GM12878 (cell line): ENCODE data around the gene PERCC1. TPM values are rescaled to one million over a fixed set of nuclear protein-coding genes. Genes with fewer than 3 reads are reported as not detected.

Source experiments
- ATAC-seq: fragments of 200-7000 bp; cut with Tn5 transposase; 3 replicates; pipeline ENCODE4 v1.9.1; 2020; ENCODE audit warnings: mild to moderate bottlenecking, moderate library complexity
- BruUV-seq: library from RNA; stranded (reverse); fragments of 400-500 nt; replicated peaks from 2 replicates; lab custom pipeline; 2021; lab: Mats Ljungman, UMichigan
- CTCF ChIA-PET: fragments of 300-600 bp; sonication (Branson Sonifier 250); formaldehyde crosslinking; extraction: SDS; loops from one replicate; lab custom pipeline; 2021; ENCODE audit warnings: inconsistent platforms; lab: Yijun Ruan, JAX
- POLR2A ChIA-PET: fragments of 350-600 bp; formaldehyde crosslinking; extraction: SDS; loops from one replicate; lab custom pipeline; 2021; ENCODE audit warnings: inconsistent platforms; lab: Charles Lee
- RAD21 ChIA-PET: fragments of 300-600 bp; sonication (Branson Sonifier 250); formaldehyde crosslinking; loops from one replicate; lab custom pipeline; 2023; ENCODE audit warnings: antibody characterized with exemption; ENCODE audit not compliant: unreplicated experiment; lab: Charles Lee
- SMC1A ChIA-PET: fragments of 300-600 bp; sonication (Branson Sonifier 250); formaldehyde crosslinking; loops from one replicate; lab custom pipeline; 2023; ENCODE audit not compliant: unreplicated experiment, uncharacterized antibody; lab: Charles Lee
- DNase-seq: peaks from one replicate; pipeline ENCODE4 v3.0.0-alpha.2; 2011; ENCODE audit warnings: low read depth, low spot score
- FAIRE-seq: peaks from 3 replicates; lab custom pipeline; 2011; peaks lifted over from hg19 to GRCh38; lab: Jason Lieb, UNC
- H2AFZ ChIP-seq: 2 replicates; pipeline ENCODE4 v1.6.0; 2011; ENCODE audit warnings: low read depth, low read length, control low read depth; ENCODE audit not compliant: control insufficient read depth
- H3K27ac ChIP-seq: 2 replicates; pipeline ENCODE4 v1.5.1; 2011; ENCODE audit warnings: control low read depth; ENCODE audit not compliant: control insufficient read depth, insufficient read depth
- H3K27me3 ChIP-seq, 2 experiments: replicated peaks in 1 of 2; 2 replicates each; pipeline versions ENCODE4 v1.6.0 to v1.6.1; 2011; ENCODE audit warnings: low read length in 1 of 2; ENCODE audit not compliant: control insufficient read depth in 2 of 2, insufficient read depth in 2 of 2
- H3K36me3 ChIP-seq, 2 experiments: 2 replicates each; pipeline ENCODE4 v1.5.1; 2011; ENCODE audit warnings: low read length in 1 of 2; ENCODE audit not compliant: control insufficient read depth in 2 of 2, insufficient read depth in 2 of 2
- H3K4me1 ChIP-seq: 2 replicates; pipeline ENCODE4 v1.6.1; 2011; ENCODE audit warnings: mild to moderate bottlenecking, low read length, moderate library complexity, mixed read lengths; ENCODE audit not compliant: control insufficient read depth, insufficient read depth
- H3K4me2 ChIP-seq: 2 replicates; pipeline ENCODE4 v1.6.0; 2011; ENCODE audit warnings: control low read depth; ENCODE audit not compliant: control insufficient read depth, insufficient read depth
- H3K4me3 ChIP-seq: fragments of 200-600 bp; sonication (generic); 2 replicates; pipeline ENCODE4 v1.5.1; 2016
- H3K79me2 ChIP-seq: 2 replicates; pipeline ENCODE4 v1.6.0; 2011; ENCODE audit warnings: low read length; ENCODE audit not compliant: control insufficient read depth, insufficient read depth
- H3K9ac ChIP-seq: 2 replicates; pipeline ENCODE4 v1.8.0; 2011; ENCODE audit warnings: low read length, control low read depth, mixed read lengths; ENCODE audit not compliant: control insufficient read depth, insufficient read depth
- H3K9me3 ChIP-seq: replicated peaks from 3 replicates; pipeline ENCODE4 v1.5.1; 2011; ENCODE audit warnings: mild to moderate bottlenecking, low read length; ENCODE audit not compliant: control insufficient read depth, insufficient read depth
- H4K20me1 ChIP-seq: 2 replicates; pipeline ENCODE4 v1.6.0; 2011; ENCODE audit not compliant: control insufficient read depth, insufficient read depth
- BACH1 ChIP-seq: fragments of 450-650 bp; IDR thresholded peaks from 2 replicates; pipeline ENCODE4 v1.6.1; 2017; ENCODE audit warnings: mild to moderate bottlenecking, borderline replicate concordance
- CBX5 ChIP-seq: sonication (generic); IDR thresholded peaks from 2 replicates; pipeline ENCODE4 v1.6.1; 2016; ENCODE audit warnings: low read depth, moderate library complexity, mild to moderate bottlenecking, inconsistent platforms
- CHD1 ChIP-seq: IDR thresholded peaks from 2 replicates; pipeline ENCODE4 v1.6.1; 2012; ENCODE audit warnings: low read depth, low read length, improper control_type of control experiment
- CHD2 ChIP-seq: IDR thresholded peaks from 2 replicates; pipeline ENCODE4 v1.6.1; 2011; ENCODE audit warnings: low read depth, low read length, improper control_type of control experiment, borderline replicate concordance
- DPF2 ChIP-seq: fragments of 450-650 bp; IDR thresholded peaks from 2 replicates; pipeline ENCODE4 v1.6.1; 2017; ENCODE audit warnings: mild to moderate bottlenecking
- FOXK2 ChIP-seq: fragments of 450-650 bp; IDR thresholded peaks from 2 replicates; pipeline ENCODE4 v1.6.1; 2017; ENCODE audit warnings: mild to moderate bottlenecking, moderate library complexity
- NR2C1 ChIP-seq: fragments of 450-650 bp; IDR thresholded peaks from 2 replicates; pipeline ENCODE4 v1.6.1; 2017; ENCODE audit warnings: antibody characterized with exemption, mild to moderate bottlenecking, moderate library complexity
- NR2F1 ChIP-seq: fragments of 450-650 bp; conservative IDR thresholded peaks from 2 replicates; pipeline ENCODE4 v1.6.1; 2017; ENCODE audit warnings: mild to moderate bottlenecking
- POLR2A ChIP-seq: IDR thresholded peaks from 2 replicates; pipeline ENCODE4 v1.6.1; 2011; ENCODE audit warnings: low read depth, mild to moderate bottlenecking, low read length
- POLR2AphosphoS5 ChIP-seq: IDR thresholded peaks from 2 replicates; pipeline ENCODE4 v1.6.1; 2011; ENCODE audit warnings: mild to moderate bottlenecking, low read length, inconsistent platforms
- RAD21 ChIP-seq: IDR thresholded peaks from 2 replicates; pipeline ENCODE4 v1.6.1; 2011; ENCODE audit warnings: mild to moderate bottlenecking, low read depth, low read length, moderate library complexity; ENCODE audit not compliant: insufficient read depth
- SP1 ChIP-seq: IDR thresholded peaks from one replicate; pipeline ENCODE4 v1.6.1; 2011; ENCODE audit warnings: low read depth, low read length
- SREBF1 ChIP-seq: IDR thresholded peaks from 2 replicates; pipeline ENCODE4 v1.6.1; 2012; ENCODE audit warnings: mild to moderate bottlenecking, low read length
- TCF3 ChIP-seq: IDR thresholded peaks from 2 replicates; pipeline ENCODE4 v1.6.1; 2012; ENCODE audit warnings: low read depth, mild to moderate bottlenecking, low read length, borderline replicate concordance; ENCODE audit not compliant: insufficient read depth
- WGBS: methylation state at CpG from one replicate; pipeline ENCODE4 v1.1.6; 2016; ENCODE audit warnings: low lambda C conversion rate; ENCODE audit not compliant: insufficient replicate concordance, insufficient coverage; ENCODE audit errors: missing lambda C conversion rate; 5-methylcytosine and 5-hydroxymethylcytosine counted together
- in situ Hi-C: fragments of 300-500 bp; cut with MboI; formaldehyde crosslinking; loops from 9 replicates; pipeline ENCODE4 v1.14.3; 2018; ENCODE audit warnings: mixed read lengths
- intact Hi-C: fragments of 100-400 bp; cut with micrococcal nuclease; formaldehyde crosslinking; loops from one replicate; pipeline ENCODE4 v1.14.2; 2022; ENCODE audit not compliant: unreplicated experiment
- polyA plus RNA-seq, 11 experiments: library from polyadenylated mRNA; depleted of rRNA in 4 of 11; unstranded in 6 of 11; stranded (reverse) in 5 of 11; fragments of >200 nt; fragmentation: Nextera tagmentation in 4 of 11; fragmentation: Illumina TruSeq in 1 of 11; extraction: Ambion mirVana in 4 of 11; extraction: Trizol in 1 of 11; gene quantifications; 1 replicate in 1 of 11; 2 replicates in 10 of 11; pipeline versions ENCODE4 v1.2.1 to v1.2.3, GENCODE V29; 2011 to 2016; ENCODE audit warnings: inconsistent platforms in 2 of 11, missing spikeins in 2 of 11, low read depth in 1 of 11
- total RNA-seq, 4 experiments: library from RNA; depleted of rRNA in 3 of 4; stranded (reverse); fragments of >200 nt in 3 of 4; fragmentation: Illumina TruSeq in 1 of 4; extraction: Trizol in 1 of 4; gene quantifications; 2 replicates each; pipeline versions ENCODE4 v1.2.1 to v1.2.3, GENCODE V29; 2013 to 2021
- TF ChIP-seq, protein P1 (sequence below): fragments of 450-650 bp; IDR thresholded peaks from 2 replicates; pipeline ENCODE4 v1.6.1; 2017; ENCODE audit warnings: mild to moderate bottlenecking
- TF ChIP-seq, protein P2 (sequence below): IDR thresholded peaks from 2 replicates; pipeline ENCODE4 v1.6.1; 2011; ENCODE audit warnings: mild to moderate bottlenecking, low read depth, low read length, moderate library complexity; ENCODE audit not compliant: insufficient replicate concordance
- TF ChIP-seq, protein P3 (sequence below): fragments of 450-650 bp; IDR thresholded peaks from 2 replicates; pipeline ENCODE4 v1.6.1; 2017; ENCODE audit warnings: mild to moderate bottlenecking, moderate library complexity
- TF ChIP-seq, protein P4 (sequence below): fragments of 450-650 bp; IDR thresholded peaks from 2 replicates; pipeline ENCODE4 v1.6.1; 2017; ENCODE audit warnings: low read depth, mild to moderate bottlenecking, moderate library complexity

Gene PERCC1
- total and polyA plus RNA-seq, 10 of the 15 experiments (the other 5 are each of a cell fraction or from before 2014, with no cell fraction given): not detected

DNA sequence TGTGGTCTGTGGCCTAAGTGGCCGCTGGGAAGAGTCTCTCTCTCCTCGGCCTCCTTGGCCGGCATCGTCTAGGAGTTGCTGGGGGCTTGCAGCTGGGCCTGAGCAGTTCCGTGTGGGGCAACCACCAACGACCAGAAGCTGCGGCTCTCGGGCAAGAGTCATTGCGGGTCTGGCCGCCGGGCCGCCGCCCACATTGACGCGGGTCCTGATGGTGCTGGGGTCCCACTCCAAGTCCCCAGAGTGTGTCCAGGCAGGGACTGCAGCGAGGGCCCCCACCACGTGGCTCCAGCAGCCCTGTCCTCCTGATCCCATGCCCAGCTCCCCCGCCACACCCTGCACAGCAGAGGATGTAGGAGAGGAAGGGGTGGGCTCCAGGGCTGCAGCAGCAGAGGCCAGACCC is 47.3 kb upstream of the PERCC1 start:
- H2AFZ ChIP-seq: no peak overlapping the region
- 93% methylated on average over 18 of the region's 18 CpGs for WGBS
- SMC1A ChIA-PET: interaction anchor here (0.7 kb wide), 1 partner anchor 45 kb away, joined by 3 read pairs; no protein-coding TSS in a partner anchor
- in situ Hi-C loops: no loop called here
- peaks cover 1% of the 10 kb centered on the region; the same call in 1 of the 2 replicates for H3K4me1 ChIP-seq
- FAIRE-seq: no peak
- H3K27ac ChIP-seq: no peak overlapping the region
- no peak overlapping the region for H3K4me2 ChIP-seq
- no peaks in the 10 kb centered on the region for H3K27me3 ChIP-seq
- no peak for DNase-seq
- H3K9me3 ChIP-seq: no peaks in the 10 kb centered on the region
- intact Hi-C loops: no loop called here
- BruUV-seq: no TSS peak
- no peak overlapping the region for H3K4me3 ChIP-seq
- peaks cover 9% of the 10 kb centered on the region for H3K79me2 ChIP-seq
- RAD21 ChIA-PET: interaction anchor here (0.7 kb wide), 1 partner anchor 854 kb away, joined by 3 read pairs; no protein-coding TSS in a partner anchor
- no peak for ATAC-seq
- CTCF ChIA-PET: no interaction called here
- H3K9ac ChIP-seq: no peak overlapping the region
- H3K36me3 ChIP-seq: peaks cover 0 to 2% of the 10 kb centered on the region in 2 experiments; a peak in 2 of 4 replicates
- POLR2A ChIA-PET: no interaction called here
- no peaks in the 10 kb centered on the region; the same call in 1 of the 2 replicates for H4K20me1 ChIP-seq
- TF ChIP-seq RAD21: no peak
- no peak for TF ChIP-seq BACH1
- no peak for TF ChIP-seq CBX5
- TF ChIP-seq, protein P1, sequence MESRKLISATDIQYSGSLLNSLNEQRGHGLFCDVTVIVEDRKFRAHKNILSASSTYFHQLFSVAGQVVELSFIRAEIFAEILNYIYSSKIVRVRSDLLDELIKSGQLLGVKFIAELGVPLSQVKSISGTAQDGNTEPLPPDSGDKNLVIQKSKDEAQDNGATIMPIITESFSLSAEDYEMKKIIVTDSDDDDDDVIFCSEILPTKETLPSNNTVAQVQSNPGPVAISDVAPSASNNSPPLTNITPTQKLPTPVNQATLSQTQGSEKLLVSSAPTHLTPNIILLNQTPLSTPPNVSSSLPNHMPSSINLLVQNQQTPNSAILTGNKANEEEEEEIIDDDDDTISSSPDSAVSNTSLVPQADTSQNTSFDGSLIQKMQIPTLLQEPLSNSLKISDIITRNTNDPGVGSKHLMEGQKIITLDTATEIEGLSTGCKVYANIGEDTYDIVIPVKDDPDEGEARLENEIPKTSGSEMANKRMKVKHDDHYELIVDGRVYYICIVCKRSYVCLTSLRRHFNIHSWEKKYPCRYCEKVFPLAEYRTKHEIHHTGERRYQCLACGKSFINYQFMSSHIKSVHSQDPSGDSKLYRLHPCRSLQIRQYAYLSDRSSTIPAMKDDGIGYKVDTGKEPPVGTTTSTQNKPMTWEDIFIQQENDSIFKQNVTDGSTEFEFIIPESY: no peak
- no peak for TF ChIP-seq NR2F1
- TF ChIP-seq DPF2: no peak
- no peak for TF ChIP-seq POLR2AphosphoS5
- TF ChIP-seq SP1: no peak
- TF ChIP-seq FOXK2: no peak
- TF ChIP-seq CHD2: no peak
- TF ChIP-seq, protein P2, sequence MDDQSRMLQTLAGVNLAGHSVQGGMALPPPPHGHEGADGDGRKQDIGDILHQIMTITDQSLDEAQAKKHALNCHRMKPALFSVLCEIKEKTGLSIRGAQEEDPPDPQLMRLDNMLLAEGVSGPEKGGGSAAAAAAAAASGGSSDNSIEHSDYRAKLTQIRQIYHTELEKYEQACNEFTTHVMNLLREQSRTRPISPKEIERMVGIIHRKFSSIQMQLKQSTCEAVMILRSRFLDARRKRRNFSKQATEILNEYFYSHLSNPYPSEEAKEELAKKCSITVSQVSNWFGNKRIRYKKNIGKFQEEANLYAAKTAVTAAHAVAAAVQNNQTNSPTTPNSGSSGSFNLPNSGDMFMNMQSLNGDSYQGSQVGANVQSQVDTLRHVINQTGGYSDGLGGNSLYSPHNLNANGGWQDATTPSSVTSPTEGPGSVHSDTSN: no peak
- TF ChIP-seq POLR2A: no peak
- TF ChIP-seq NR2C1: no peak
- TF ChIP-seq, protein P3, sequence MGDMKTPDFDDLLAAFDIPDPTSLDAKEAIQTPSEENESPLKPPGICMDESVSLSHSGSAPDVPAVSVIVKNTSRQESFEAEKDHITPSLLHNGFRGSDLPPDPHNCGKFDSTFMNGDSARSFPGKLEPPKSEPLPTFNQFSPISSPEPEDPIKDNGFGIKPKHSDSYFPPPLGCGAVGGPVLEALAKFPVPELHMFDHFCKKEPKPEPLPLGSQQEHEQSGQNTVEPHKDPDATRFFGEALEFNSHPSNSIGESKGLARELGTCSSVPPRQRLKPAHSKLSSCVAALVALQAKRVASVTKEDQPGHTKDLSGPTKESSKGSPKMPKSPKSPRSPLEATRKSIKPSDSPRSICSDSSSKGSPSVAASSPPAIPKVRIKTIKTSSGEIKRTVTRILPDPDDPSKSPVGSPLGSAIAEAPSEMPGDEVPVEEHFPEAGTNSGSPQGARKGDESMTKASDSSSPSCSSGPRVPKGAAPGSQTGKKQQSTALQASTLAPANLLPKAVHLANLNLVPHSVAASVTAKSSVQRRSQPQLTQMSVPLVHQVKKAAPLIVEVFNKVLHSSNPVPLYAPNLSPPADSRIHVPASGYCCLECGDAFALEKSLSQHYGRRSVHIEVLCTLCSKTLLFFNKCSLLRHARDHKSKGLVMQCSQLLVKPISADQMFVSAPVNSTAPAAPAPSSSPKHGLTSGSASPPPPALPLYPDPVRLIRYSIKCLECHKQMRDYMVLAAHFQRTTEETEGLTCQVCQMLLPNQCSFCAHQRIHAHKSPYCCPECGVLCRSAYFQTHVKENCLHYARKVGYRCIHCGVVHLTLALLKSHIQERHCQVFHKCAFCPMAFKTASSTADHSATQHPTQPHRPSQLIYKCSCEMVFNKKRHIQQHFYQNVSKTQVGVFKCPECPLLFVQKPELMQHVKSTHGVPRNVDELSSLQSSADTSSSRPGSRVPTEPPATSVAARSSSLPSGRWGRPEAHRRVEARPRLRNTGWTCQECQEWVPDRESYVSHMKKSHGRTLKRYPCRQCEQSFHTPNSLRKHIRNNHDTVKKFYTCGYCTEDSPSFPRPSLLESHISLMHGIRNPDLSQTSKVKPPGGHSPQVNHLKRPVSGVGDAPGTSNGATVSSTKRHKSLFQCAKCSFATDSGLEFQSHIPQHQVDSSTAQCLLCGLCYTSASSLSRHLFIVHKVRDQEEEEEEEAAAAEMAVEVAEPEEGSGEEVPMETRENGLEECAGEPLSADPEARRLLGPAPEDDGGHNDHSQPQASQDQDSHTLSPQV: no peak
- no peak for TF ChIP-seq CHD1
- TF ChIP-seq, protein P4, sequence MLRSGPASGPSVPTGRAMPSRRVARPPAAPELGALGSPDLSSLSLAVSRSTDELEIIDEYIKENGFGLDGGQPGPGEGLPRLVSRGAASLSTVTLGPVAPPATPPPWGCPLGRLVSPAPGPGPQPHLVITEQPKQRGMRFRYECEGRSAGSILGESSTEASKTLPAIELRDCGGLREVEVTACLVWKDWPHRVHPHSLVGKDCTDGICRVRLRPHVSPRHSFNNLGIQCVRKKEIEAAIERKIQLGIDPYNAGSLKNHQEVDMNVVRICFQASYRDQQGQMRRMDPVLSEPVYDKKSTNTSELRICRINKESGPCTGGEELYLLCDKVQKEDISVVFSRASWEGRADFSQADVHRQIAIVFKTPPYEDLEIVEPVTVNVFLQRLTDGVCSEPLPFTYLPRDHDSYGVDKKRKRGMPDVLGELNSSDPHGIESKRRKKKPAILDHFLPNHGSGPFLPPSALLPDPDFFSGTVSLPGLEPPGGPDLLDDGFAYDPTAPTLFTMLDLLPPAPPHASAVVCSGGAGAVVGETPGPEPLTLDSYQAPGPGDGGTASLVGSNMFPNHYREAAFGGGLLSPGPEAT: no peak
- no peak for TF ChIP-seq SREBF1
- TF ChIP-seq TCF3: no peak
